ENCODE data around the gene BANP.
"Not testable (repeated sequence)": the region's sequence is repeated elsewhere in the genome, so short reads cannot be mapped to it uniquely, and the experiment has no call there.

The BANP gene

DNA sequence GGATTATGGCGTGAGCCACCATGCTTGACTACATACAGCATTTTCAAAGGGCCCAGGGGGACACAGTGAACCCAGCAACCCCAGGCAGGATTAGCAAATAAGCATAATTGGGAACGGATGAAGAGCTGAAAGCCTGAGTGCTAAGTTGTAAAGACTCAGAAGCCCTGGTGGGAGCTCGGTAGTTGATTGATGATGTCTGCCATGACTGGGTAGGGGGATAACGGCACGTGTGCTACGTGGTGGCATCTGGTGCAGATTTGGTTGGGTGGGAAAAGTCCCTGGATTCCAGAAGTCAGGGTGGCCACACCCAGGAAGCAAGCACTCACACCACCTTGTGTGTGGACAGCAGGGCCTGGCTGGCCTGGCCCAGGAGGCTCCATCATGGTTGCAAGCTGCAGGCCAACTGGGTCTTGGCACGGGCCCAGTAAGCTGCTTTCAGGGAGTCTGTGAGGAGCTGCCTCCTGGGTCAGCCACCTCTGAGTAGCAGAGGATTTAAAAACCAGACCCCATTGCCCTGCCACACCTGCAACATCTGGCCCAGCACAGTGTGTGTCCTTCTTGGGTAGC is 154.4 kb downstream of the BANP start:
- not testable (repeated sequence) for DNase-seq

DNA sequence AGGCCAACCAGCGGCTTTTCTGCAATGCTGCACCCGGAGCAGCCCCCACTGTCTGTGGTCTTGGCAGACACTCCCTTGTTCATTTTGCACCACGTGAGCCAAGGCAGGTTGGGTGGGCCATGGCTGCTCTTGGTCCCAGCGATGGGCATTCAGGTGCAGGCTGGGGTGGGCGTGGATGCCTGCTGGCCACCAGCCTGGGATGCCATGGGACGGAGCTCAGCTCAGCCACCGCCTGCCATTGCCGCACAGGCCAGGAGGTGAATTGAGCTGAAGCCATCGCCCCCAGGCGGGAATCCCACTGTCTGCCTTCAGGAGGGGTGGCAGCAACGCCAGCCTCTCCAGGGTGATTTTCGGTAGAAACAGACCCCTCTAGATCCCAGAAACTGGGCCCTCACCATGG is 155.3 kb downstream of the BANP start:
- not testable (repeated sequence) for DNase-seq

DNA sequence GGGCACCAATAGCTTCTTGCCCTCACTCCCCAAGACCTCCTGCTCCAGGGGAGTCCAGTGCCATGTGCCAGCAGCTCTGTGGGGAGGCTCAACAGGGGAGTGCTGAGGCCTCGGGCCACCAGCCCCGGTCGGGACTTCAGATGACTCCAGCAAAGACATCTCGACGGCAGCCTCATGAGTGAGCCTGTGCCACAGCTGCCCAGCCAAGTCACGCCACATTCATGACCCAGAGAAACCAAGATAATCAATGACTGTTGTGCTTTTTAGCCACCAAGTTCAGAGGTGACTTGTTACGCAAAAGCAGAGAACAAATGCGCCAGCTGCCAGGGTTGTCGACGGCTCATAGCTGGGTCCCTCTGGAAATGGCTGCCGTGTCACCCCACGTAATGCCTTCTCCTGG is 157.5 kb downstream of the BANP start:
- no peak for DNase-seq

DNA sequence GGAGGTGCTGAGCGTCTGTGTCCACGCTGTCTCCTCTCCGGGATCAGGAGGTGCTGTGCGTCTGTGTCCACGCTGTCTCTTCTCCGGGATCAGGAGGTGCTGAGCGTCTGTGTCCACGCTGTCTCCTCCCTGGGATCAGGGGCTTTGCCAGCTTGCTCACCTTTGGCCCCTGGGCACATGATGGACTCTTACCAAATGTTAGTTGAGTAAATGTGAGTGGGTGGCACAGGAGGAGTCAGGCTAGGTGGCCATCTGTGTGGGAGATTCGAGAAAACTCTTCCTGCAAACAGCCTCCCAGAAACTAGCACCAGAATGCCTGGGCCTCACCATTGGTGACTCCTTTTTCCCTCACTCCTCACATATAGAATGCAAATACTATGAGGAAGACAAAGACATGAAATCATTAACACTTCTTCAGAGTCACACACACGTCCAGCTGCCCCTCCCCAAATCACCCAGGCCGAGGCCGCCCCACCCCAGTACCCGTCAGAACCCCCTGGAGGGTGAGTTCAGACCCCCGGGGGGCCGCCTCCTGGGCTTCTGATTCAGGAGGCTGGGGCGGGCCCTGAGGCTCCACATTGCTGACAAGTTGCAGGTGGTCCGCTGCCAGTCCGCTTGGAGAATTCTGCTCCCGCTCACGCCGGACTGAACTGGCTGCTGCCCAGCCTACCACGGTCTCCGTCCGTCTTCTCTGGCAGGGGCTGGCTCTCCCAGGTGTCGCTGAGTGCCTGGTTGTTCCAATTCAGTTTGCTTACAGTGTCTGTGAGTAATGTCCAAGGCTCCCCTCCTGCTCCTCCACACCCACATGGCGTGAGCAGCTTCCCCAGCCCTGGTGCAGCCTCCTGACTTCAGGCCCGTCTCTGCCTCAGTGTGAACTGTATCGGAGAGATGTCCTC is 158.7 kb downstream of the BANP start:
- DNase-seq: not testable (repeated sequence)

DNA sequence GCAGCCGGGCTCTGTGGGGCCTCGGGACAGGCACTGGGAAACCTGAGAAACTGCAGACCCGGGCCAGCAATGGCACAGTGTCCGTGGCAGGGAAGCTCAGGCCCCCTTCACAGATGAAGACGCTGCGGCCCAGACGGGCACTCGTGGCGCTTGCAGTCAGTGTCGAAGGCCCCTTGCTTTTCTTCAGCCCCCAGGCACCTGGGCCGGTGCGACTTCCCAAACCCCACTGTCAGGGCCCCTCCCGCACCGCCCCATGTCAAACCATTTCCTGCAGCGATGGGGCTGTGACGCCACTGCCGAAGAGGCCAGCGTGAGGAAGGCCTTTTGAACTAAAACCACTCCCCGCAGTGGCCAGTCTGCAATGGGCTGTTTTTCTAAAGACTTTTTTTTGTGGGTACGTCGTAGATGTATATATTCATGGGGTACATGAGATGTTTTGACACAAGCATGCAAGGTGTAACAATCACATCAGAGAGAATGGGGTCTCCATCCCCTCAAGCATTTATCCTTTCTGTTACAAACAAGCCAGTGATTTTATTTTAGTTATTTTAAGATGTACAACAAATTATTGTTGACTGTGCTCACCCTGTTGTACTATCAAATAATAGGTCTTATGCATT is 159.8 kb downstream of the BANP start:
- not testable (repeated sequence) for DNase-seq

DNA sequence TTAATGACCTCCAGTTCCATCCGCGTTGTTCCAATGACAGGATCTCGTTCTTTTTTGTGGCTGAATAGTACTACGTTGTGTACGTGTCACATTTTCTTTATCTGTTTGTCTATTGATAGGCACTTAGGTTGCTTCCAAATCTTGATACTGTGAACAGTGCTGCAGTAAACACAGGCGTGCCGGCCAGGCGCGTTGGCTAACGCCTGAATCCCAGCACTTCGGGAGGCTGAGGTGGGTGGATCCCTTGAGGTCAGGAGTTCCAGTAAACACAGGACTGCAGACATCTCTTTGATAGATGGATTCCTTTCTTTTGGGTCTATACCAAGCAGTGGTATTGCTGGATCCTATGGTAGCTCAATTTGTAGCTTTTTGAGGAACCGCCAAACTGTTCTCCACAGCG is 160.7 kb downstream of the BANP start:
- DNase-seq: not testable (repeated sequence)

DNA sequence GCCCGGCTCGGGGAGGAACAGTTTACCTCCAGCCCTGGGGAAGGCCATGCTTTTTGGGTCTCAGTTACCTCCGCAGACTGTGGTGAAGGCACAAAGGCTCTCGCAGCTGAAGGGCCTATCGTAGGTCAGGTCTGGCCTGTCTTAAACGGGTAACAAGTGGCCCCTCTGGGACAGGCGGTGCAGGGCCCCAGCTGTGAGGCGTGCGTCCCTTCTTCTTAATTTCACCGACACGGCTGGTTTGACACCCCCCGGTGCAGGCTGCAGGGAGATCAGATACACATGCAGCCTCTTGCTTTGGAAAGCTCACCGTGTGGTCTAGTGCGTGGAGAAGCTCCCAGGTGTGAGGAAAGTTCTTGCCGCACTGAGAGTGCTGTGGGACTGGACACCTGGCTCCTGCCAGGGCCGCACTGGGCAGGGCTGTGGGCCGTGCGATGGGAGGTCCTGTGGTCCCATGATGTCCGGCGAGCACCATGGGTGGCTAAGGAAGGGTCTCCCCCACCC is 162.4 kb downstream of the BANP start:
- no peak for DNase-seq

DNA sequence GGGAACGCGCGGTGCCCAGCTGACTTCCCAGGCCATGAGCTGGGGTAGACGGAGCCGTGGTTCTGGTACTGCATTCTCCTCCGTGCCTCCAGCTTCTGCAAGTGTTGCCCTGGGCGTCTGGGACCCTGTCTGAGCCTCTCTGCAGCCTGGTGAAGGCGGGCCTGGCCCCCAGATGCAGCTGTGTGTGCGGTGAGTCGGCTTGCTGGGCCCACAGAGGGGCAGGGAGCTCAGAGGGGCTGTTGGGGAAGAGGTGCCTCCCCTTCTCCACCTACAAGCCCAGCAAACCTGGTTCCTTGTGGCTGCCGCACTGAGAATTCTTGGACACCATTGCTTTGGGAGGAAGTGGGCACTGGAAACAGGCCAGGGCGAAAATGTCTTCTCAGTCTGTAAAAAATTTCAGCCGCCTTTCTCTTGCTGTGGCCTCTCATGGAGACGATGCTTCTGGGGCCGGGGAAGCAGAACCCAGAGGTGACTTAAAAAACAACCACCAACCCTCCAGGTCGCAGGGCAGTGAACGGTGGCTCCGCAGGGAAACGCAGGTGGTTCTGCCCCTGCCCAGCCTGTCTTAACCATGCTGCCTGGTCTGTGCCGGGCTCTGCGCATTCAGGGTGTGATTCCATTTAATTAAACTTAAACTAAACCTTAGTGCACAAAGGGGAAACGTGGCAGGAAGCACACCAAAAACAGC is 163.5 kb downstream of the BANP start:
- DNase-seq: not testable (repeated sequence)

DNA sequence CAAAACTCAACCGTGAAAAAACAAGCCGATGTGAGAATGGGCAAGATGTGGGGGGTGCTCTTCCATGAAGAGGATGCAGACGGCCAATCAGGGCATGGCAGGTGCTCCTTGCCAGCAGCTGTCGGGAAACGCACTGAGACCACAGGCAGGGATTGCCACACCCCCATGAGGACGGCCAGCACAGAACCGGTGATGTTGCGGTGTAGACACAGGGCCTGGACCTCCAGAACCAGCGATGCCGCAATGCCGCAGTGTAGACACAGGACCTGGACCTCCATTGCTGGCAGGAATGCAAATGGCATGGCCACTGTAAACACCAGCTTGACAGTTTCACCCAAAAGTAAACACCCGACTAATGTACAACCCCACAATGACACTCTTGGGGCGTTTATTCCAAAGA is 164.9 kb downstream of the BANP start:
- DNase-seq: no peak

DNA sequence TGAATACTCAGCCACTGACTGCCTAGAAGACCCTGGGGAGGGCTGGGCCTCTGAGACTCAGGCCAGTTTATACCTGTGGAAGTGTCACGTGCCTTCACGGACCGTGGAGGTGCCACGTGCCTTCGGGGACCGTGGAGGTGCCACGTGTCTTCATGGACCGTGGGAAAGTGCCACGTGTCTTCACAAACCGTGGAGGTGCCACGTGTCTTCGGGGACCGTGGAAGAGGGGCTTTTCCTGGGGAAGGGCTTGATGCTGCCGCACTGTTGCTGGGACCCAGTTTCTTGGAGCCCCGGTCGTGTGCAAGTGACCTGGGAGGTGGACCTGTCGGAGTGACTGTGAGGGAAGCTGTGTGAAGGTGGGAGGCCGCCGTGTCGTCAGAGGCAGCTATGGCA is 166.2 kb downstream of the BANP start:
- DNase-seq: no peak

DNA sequence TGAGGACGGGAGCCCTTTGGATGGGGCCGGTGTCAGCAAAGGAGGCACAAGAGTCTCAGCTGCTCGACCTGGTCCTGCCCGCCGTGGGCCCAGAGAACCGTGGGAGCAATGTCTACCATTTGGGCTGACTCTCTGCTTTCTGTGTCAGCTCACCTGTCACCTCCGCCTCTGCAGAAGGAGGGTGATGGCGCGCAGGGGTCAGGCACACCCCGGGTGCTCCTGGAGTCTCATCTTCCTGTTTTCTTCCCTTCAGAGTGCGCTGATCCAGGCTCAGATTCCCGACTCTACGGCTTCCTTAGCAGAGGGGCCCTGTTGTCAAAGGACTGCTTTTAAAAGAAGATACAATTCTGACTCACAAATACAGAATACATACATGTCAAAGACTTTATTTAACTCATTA is 167.1 kb downstream of the BANP start:
- no peak for DNase-seq

DNA sequence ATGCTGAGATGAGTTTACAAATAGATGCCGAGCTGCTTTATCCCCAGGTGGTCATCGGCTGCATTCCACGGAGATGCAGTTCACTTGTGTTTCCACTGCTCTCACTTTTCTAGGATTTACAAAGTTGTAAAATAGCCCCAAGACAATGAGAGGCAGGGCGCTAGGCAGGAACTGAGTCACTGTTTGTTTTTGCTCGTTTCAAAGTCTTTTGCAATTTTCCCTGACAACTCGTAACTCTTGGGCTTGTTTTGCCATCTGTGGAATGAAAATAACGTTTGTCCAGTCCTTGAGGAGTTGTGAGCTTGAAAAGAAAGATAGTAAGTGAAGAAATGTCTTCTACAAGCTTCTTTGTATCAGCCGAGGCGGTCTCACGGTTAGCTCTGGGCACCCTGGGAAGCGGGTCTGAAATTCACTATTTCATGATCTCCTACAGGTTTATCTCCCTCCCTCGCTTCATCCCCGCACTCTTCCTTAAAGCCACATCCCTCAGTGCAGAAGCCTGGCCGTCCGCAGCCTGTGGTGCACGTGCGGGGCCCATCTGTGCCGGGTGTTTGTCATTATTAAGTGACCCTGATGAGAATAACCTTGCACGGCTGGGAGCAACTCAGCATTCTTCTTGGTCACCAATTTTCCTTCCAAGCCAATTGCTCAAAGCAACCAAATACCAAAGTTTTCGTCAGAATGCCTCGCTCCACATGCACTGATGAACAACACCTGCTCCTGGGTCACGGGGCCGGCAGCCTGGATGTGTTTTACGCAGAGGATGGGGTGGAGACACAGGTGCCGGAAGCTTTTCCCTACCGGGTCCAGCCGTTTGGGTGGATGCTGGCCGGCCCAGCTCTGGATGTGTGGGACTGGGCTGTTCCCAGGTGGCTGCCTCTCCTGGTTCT is 167.9 kb downstream of the BANP start:
- DNase-seq: not testable (repeated sequence)

DNA sequence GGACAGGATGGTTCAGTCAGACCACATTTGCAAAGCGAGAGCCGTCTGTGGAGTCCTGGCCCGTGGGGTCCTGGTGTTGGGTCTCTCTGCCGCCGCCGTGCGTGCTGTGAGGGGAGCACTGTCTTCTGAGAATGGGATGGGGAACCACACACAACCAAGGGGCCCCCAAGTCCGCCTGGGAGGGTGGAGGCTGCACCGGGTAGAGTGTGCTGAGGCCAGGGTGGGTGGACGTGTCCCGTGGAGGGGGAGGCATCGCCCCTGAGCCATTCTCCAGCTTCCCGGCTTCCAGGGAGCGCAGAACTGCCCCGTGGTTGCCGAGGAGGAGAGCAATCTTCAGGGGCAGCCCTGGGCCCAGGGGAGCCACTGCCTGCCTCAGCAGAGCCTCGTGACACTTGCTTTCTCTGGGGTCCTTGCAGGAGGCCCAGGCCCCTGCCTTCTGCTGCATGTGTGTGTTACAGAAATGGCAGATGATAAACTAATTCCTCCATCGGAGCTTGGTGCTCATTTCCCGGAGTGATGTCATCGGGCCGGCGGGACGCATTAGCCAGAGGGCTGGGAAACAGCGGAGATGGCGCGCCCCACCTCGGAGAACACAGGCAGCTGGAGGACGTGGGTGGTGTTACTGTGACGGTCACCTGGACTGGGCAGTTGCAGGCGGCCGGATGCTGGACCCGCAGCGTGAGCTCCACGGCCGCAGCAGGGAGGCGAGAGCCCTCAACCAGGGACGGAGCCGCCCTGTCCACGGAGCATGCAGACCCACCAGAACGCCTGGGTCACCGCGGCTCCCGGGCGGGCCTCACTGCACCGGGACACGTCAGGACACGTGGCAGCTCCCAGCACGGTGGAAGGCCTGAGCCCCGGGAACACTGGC is 168.9 kb downstream of the BANP start:
- DNase-seq: not testable (repeated sequence)

DNA sequence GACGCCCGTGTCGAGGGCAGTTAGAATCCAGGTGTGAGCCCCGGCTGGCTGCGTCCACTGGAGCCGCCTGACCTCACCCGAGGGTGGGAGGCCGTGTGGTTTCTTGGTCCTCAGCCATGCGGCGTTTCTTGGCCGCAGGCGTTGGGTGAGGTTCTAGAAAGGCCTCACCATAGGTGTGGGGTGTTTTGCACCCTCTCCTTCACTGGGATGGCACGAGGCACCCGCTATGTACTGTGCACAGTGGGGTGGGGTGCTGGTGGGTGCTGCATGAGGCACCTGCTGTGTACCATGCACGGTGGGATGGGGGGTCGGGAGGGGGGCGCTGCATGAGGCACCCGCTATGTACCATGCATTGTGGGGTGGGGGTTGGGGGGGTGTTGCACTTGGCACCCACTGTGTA is 169.6 kb downstream of the BANP start:
- DNase-seq: no peak

DNA sequence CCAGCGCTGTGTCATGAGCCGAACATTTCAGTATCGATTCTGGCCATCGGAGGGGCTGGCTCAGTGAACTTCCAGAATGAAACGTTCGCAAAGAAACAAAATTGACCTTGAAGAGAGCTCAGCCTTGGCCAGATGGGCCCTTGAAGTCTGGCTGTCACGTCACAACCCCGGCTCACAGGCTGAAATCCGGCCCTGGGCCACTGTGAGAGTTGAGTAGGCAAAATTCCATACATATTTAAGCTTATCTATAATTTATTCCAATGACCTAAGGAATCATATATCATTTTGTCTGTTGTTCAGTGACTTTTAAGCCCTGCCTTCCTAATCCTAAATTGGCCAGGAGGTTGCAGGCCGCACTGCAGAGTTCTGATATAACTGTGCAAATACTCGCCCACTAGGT is 170.2 kb downstream of the BANP start:
- DNase-seq: not testable (repeated sequence)

DNA sequence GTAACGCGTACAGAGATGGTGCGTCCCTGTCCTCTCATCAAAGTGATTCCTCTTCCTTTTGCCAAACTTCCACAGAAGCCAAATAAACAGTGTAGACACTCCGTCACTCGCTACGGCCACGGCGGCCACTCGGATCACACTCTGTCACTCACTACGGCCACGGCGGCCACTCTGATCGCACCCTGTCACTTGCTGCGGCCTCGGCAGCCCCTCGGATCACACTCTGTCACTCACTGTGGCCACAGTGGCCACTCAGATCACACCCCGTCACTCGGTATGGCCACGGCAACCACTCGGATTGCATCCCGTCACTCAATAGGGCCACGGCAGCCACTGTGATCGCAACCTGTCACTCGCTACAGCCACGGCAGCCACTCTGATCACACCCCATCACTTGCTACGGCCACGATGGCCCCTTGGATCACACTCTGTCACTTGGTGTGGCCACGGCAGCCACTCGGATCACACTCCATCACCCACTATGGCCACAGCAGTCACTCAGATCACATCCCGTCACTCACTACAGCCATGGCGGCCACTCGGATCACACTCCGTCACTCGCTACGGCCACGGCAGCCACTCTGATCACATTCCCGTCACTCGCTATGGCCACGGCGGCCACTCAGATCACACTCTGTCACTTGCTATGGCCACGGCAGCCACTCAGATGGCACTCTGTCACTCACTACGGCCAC is 170.8 kb downstream of the BANP start:
- no peak for DNase-seq
